ENCODE data around the gene LINGO4.

DNA sequence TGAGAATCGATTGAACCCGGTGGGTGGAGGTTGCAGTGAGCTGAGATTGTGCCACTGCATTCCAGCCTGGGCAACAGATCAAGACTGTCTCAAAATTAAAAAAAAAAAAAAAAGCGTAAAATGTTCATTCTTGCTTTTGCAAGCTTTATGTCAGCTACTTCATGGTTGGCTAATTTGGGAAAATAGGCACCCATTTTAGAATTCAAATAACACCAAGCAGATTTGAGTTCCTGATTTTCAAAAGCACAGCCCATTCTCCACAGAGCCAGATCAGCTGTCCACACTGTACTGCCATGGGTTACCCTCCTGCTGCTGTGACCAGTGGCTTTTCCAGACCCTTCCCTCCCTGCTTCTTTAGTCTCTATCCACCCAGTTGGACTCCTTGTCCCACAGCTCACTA lies 43.9 kb upstream of the LINGO4 start:
- TF ChIP-seq CTCF (IDR thresholded peaks at IDR 0.05): no peak
- no peak for TF ChIP-seq POLR2A (IDR thresholded peaks at IDR 0.05)
